Subcutaneous adipose tissue (tissue), 4 donors: Measurements from ENCODE around the gene AGPAT4. TPM values are rescaled to one million over a fixed set of nuclear protein-coding genes. Genes with fewer than 3 reads are reported as not detected.

Experiments used
- total RNA-seq, 4 donors: library from RNA; depleted of rRNA; stranded (reverse); fragments of >200 nt; gene quantifications; one replicate each; pipeline ENCODE4 v1.1.0, GENCODE V29; 2016
- TF ChIP-seq, protein P1 (sequence below): fragments of 450-650 bp; IDR thresholded peaks from one replicate; pipeline ENCODE4 v1.5.1; 2016; ENCODE audit warnings: low read depth, mild to moderate bottlenecking, control low read depth, antibody characterized with exemption, moderate library complexity

Gene AGPAT4
- total RNA-seq, 4 donors from 2014 or later, result 5.1 to 18.5 (median 7.6) TPM

DNA sequence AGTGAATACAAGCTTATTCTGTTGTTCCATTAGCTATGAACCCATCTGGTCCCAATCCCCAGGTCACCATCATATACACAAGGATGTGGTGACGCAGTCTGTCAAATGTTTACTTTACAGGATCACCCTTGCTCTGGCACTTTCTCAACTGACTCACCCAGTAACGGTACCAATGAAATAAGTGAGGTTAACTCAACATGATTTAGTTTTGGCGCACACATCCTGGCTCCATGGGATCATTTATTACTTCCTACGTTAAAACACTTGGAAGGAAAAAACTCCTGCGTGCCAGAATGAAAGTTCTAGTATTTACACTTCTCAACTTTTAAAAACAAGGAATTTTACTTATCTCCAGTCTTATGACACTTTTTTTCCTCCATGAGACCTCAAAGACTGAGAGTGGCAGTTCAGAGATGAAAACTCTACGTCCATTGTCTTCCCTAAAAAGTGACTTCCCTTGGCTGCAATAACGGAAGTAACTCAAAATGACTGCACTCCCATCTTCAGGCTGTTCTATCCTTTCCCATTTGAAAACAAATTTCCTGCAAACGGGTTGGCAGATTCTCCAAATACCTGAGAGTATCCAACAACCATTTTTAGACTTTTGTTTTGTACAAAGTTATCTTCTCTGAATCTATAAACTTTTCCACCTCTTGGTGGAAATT is 15.9 kb downstream of the AGPAT4 start:
- TF ChIP-seq, protein P1, sequence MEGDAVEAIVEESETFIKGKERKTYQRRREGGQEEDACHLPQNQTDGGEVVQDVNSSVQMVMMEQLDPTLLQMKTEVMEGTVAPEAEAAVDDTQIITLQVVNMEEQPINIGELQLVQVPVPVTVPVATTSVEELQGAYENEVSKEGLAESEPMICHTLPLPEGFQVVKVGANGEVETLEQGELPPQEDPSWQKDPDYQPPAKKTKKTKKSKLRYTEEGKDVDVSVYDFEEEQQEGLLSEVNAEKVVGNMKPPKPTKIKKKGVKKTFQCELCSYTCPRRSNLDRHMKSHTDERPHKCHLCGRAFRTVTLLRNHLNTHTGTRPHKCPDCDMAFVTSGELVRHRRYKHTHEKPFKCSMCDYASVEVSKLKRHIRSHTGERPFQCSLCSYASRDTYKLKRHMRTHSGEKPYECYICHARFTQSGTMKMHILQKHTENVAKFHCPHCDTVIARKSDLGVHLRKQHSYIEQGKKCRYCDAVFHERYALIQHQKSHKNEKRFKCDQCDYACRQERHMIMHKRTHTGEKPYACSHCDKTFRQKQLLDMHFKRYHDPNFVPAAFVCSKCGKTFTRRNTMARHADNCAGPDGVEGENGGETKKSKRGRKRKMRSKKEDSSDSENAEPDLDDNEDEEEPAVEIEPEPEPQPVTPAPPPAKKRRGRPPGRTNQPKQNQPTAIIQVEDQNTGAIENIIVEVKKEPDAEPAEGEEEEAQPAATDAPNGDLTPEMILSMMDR, result no peak

DNA sequence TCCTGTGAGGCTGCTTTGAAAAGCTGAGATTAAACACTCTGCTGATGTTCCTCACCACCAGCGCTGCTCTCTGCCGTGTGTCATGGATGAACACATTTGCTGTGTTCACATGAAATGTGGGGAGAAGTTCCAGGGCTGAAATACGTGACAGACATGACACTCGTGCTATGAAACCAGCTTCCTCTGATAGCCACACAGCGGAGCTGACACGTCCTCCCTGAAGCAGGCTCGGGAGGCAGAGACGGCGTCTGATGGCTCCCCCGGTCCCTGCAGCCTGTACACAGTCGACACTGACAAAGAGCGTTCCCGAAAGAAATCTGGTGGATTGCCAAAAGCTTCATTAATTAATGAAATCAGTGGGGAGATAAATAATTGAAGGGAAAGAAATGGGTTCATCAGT is 17.5 kb downstream of the AGPAT4 start:
- TF ChIP-seq, protein P1, result no peak

DNA sequence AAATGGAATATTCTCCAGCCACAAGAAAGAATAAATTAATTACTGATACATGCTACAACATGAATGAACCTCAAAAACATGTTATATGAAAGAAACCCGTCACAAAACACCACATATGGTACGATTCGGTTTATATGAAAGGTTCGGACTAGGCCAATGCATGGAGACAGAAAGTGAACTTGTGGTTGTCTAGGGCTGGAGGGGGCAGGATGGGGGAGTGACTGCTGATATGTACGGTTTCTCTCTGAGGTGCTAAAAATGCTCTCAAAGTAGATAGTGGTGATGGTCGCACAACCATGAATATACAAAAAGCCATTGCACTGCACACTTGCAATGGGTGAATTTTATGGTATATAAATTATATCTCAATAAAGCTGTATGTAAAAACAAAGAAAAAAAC is 18.3 kb downstream of the AGPAT4 start:
- TF ChIP-seq, protein P1, result no peak

DNA sequence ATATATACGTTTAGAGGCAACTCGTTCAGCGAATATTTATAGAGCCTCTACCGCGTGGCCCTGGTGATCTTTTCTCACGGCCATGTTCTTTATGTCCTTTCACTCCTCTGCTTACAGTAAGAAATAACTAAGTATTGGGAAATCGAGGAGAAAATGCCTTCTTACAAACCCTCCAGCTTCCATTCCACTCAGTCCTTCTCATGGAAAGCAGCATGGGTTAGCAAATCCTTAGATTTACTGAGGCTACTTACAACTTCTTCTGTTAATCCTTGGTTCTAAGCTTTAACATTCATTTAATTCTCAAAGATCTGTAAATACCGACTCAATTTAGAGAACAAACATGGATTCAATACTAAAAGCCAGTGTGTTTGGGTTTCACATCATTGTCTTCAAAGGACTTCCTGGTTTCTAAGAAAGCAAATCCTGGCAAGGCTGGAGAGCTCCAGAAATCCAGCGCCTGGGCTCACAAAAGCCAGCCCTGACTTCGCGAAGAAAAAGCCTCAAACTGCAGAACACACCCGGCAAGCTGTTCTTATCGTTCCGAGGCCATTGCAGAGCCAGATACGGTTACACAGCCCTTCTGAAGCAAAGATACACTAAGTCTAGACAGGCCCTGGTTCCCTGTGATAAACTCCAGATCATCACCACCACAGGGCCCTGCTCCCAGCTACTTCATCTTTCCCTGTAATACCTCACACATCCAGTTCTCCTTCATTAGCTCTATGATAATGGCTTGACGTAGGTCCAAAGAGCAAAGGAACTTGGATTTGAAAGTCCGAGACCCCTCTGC is 19.2 kb downstream of the AGPAT4 start:
- TF ChIP-seq, protein P1, result no peak

DNA sequence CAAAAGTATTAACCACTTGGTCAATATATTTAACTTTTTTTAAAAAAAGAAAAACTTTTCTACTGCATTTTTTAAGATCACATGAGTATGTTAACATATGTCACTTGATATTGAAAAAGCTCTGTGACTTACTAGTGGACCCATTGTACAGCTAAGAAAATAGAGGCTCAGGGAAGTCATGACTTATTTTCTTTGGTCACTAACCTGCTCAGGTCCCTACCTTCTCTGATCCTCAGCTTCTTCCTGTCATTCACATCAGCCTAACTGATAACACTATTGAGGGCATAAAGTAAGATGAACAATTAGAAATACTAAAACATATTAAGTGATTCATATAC is 19.8 kb downstream of the AGPAT4 start:
- TF ChIP-seq, protein P1, result no peak

DNA sequence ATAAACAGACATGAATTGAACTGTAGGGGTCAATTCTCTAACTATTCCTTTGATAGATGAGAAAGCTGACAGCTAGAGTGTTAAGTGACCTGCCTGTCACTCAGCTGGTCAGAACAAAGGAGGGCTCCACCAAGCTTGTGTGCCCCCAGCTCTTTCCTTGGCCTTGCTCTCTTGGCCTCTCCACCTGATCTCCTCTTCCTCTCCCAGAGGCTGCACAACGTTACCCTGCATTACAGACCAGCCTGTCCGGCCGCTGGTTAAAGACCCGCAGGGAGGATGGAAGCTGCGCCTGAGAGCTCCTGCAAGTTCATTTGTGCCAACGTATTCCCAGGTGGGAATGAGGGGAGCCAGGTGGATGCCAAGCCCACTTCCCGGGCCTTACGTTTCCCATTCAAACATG is 22.5 kb downstream of the AGPAT4 start:
- TF ChIP-seq, protein P1, result no peak

DNA sequence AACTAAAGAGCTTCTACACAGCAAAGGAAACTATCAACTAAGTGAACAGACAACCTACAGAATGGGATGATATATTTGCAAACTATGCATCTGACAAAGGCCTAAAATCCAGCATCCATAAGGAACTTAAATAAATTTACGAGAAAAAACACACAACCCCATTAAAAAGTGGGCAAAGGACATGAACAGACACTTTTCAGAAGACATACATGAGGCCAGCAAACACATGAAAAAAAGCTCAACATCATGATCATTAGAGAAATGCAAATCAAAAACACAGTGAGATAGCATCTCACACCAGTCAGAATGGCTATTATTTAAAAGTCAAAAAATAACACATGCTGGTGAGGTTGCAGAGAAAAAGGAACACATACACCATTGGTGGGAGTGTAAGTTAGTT is 24.5 kb downstream of the AGPAT4 start:
- TF ChIP-seq, protein P1, result no peak
